Epithelial cell of proximal tubule (primary cell): ENCODE results near the gene DNER. TPM values are rescaled to one million over a fixed set of nuclear protein-coding genes. Genes with fewer than 3 reads are reported as not detected.

Experiments used
- DNase-seq: peaks from one replicate; pipeline ENCODE4 v3.0.0-alpha.2; 2011; ENCODE audit warnings: low read depth
- H3K4me3 ChIP-seq: 2 replicates; pipeline ENCODE4 v1.5.1; 2011; ENCODE audit warnings: low read depth, mild to moderate bottlenecking, low read length
- CTCF ChIP-seq: conservative IDR thresholded peaks from 2 replicates; pipeline ENCODE4 v1.5.1; 2012; ENCODE audit warnings: low read depth, mild to moderate bottlenecking, low read length
- total RNA-seq: library from RNA; depleted of rRNA; stranded (reverse); fragments of >200 nt; gene quantifications from 2 replicates; pipeline ENCODE4 v1.2.3, GENCODE V29; 2015

The DNER gene
- total RNA-seq, 1 donor from 2014 or later: 2.7 TPM

- TF ChIP-seq CTCF: no peak
- no peak for DNase-seq
- H3K4me3 ChIP-seq: no peak overlapping the region
Measured at GRCh38 chr2:229559986-229560385, 154.4 kb downstream of the DNER start.

DNA sequence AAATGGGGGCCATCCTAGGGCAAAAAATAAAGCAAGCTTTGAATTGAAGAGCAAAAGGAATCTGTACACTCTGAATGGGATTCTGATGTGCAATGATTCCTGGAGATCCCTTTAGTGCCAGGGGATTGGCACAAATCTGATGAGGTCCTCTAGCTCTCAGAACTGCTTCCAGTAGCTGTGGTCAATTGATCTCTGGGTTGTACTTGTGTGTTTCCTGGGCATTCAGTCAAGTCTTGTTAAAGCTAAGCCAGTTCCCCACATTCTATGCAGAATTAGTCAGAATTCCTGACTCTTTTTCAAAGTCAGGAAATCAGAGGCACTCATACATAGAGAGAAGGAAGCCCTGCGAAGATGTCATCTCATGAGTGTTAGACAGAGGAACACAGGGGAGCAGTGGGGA is 161.3 kb downstream of the DNER start:
- no peak for TF ChIP-seq CTCF
- no peak for DNase-seq
- H3K4me3 ChIP-seq: no peak overlapping the region

GRCh38 chr2:229543176-229543873 is 171.0 kb downstream of the DNER start:
- no peak overlapping the region for H3K4me3 ChIP-seq
- TF ChIP-seq CTCF: no peak
- DNase-seq: no peak

GRCh38 chr2:229539628-229540027 is 174.7 kb downstream of the DNER start:
- no peak for DNase-seq
- H3K4me3 ChIP-seq: no peak overlapping the region
- no peak for TF ChIP-seq CTCF

DNA sequence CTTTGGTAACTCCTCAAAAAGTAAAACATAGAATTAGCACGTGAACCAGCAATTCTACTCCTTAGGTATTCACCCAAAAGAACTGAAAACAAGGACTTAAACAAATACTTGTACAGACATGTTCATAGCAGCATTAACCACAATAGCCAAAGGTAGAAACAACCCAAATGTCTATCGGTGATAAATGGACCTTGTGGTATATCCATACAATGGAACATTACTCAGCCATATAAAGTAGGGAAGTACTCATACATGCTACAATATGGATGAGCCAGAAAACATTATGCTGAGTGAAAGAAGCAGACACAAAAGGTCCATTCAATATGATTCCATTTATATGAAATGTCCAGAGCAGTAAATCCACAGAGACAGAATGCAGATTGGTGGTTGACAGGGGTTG is 182.8 kb downstream of the DNER start:
- DNase-seq: no peak
- no peak overlapping the region for H3K4me3 ChIP-seq
- no peak for TF ChIP-seq CTCF

DNA sequence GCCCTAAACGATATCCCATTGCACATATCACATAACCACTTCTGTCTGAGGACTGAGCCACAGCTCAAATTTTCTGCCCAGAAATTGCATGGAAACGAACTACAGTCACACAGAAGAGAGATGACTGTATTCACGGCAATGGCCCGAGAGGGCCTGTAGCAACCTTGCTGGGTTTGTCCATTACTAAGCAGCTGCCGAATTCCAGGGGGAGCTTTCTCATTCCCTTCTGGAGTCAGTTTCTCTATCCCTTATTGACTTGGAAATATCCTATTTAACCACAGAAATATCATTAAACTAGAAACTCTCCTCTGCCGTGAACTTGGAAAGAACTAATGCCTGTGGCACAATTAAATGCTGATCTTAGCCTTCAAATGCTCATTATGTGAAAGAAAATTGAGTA is 183.9 kb downstream of the DNER start:
- DNase-seq: no peak
- H3K4me3 ChIP-seq: no peak overlapping the region
- TF ChIP-seq CTCF: no peak

GRCh38 chr2:229528846-229529245 is 185.5 kb downstream of the DNER start:
- no peak for DNase-seq
- no peak for TF ChIP-seq CTCF

More at GRCh38 chr2:229528846-229529245, 185.5 kb downstream of the DNER start:
- H3K4me3 ChIP-seq: no peak overlapping the region
